Fibroblast of skin of left quadriceps (primary cell): Measurements from ENCODE around the gene CALD1.

Experiments
- DNase-seq, 2 experiments: peaks; one replicate each; pipeline ENCODE4 v3.0.0-alpha.2; 2013; ENCODE audit warnings: low read depth in 2 of 2

Gene CALD1

GRCh38 chr7:134761266-134761665 is 18.2 kb upstream of the CALD1 start:
- no peak for DNase-seq

DNA sequence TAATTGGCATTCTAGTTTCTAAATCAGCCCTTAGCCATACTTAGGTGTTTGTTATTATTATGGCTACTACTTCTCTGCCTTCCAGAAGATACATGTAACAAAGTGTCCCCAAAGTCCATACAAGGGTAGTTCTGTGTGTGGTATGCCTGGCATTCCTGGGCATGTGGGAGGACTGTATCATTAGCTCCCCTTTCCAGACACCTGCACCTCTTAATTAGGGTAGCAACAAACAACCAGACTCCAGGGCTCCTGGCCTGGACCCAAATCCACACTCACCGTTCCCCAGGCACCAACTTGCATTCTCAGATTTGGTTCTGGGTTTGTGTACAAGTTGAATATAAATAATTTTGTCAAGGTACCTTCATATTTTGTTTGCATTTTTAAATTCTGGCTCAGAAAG is 15.5 kb upstream of the CALD1 start:
- DNase-seq: no peak

DNA sequence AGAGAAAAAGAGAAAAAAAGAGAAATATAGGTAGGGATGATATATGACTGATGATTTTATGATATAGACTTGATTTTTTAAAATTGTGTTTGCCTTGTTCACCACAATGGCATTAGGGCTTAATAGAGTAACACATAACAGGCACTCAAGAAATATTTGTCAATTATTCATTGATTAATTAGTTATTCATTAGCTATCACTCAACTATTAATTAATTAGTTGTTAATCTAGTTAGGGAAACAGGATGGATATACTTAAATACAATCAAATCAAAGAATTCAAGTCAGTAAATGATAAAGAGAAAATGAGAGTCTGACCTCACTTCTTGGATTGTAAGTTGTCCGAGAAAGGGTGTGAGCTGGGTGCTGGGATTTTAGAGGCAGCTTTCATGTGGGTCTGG is 15.1 kb upstream of the CALD1 start:
- DNase-seq: no peak

GRCh38 chr7:134766779-134767519 is 12.5 kb upstream of the CALD1 start:
- no peak for DNase-seq

DNA sequence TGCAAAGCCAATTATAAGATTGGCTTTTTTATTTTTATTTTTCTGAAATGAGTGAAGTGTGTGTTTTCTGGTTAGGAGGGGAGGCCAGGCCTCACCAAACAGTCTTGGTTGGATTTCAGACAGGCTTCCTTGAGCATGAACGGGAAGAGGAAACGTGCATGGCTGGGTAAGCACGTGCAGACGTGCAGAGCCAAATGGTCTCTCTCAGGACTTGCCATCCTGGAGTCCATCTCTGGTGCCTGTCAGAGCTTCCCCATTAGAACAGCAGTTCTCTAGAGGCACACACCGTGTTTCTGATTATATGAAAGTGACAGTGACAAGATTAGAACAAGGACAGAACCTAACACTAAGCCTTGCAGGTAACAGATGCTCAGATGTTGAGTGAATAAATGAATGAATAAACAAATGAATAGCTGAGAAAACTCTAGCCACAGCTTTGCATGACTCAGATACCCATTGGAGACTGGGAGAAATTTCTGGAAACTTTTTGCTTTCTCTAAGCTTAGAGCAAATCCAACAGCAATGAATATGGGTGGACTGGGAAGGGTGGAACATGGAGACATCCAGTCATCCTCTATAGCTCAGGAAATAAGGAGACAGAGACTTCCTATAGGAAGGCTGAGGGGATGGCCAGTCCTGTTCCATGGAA is 11.8 kb upstream of the CALD1 start:
- DNase-seq: no peak

- DNase-seq: no peak
Observed at GRCh38 chr7:134768243-134768642, 11.2 kb upstream of the CALD1 start.

- DNase-seq: no peak
Observed at GRCh38 chr7:134770676-134771075, 8.8 kb upstream of the CALD1 start.

DNA sequence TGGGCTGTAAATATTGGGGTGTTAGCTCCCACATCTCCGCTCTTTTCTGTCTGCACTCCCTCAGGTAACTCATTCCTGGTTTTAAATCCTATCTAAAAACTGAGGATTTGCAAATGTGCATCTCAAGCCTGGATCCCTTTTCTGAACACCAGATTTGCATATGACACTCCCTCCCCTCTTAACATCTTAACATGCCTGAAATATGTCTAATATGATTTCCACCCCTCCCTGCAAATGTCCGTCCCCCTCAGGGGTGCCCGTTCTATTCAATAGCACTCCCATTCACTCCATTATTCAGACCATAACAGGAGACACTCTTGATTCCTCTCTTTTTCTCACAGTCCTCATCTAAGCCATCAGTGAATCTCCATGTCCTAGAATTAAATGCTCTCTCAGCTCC is 8.3 kb upstream of the CALD1 start:
- no peak for DNase-seq

DNA sequence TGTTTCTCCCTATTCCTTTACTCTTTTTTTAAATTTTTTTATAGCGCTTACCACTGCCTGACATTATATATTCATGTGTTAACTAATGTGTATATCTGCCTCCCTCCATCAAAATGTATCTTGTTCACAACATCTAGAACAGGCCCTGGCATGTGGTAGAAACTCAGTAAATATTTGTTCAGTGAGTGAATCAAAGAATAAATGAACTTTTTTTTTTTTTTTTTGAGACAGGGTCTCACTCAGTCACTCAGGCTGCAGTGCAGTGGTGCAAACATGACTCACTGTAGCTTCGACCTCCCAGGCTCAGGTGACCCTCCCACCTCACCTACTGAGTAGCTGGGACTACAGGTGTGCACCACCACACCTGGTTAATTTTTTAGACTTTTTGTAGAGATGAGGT is 7.5 kb upstream of the CALD1 start:
- DNase-seq: no peak

GRCh38 chr7:134772401-134772800 is 7.0 kb upstream of the CALD1 start:
- DNase-seq: no peak

- no peak for DNase-seq
Observed at GRCh38 chr7:134773164-134773563, 6.3 kb upstream of the CALD1 start.

DNA sequence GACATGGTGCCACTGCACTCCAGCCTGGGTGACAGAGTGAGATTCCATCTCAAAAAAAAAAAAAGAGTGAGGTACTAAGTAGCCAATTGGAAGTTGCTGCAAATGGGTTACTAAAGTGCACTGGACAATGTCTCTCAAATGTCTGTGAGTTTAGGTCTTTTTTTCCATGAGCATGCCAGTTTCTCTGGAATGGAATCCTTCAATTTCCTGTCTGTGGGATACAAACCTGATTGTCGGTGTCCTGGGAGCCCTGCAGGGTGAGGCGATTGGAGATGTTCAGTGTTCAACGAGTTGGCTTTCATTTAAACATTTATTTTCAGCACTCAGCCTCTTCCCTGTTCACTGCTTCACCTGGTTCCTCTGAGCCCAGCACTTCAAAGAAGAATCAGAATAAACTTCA is 5.3 kb upstream of the CALD1 start:
- no peak for DNase-seq

DNA sequence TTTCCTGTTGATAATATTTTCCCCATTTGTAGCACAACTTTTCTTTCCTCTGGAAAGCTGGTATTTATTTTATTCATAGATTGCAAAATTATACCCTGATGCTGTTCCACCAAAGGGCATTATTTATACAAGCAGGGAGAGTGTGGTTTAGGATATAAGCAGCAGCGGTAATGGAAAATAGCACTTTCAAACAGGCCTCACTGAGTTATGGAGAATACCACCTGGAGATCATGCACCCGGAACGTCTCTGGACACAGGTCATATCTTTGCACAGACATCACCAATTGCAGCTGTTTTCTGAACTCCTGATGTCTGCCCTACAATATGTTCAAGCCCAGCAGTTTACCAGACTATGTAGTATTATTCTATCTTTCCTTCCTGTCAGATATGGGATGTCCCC is 2.0 kb upstream of the CALD1 start:
- DNase-seq: no peak

DNA sequence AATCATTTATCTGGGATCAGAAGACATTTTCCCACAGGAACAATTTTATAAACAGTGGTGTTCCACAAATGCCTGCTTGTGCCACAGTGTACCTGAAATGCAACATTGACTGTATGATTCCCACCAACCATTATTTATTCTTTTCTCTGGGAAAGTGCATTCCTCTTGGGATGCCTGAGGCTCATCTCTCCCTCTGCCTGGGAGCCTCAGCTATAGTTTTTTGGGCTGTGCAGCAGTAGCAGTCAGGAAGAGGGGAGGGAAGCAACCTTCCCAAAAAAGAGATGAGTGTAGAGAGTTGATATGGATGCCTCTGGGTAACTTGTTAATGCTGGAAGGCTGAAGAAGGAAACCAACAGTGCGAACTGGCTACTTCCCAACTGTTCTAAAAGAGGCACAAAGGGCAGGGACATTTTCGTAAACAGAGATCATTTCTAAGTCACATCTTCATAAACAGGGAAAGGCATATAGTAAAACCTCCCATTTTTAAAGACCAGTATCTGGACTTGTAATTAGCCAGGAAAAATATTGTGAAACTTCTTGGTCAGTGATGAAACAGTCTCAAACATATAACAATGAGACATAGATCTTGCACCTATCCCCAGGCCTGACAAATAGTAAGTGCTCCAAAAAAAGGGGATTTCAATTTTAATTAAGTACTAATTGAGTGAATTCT is 1.4 kb upstream of the CALD1 start:
- no peak for DNase-seq

GRCh38 chr7:134779741-134780065 is 269 bp downstream of the CALD1 start:
- no peak for DNase-seq

- no peak for DNase-seq
Observed at GRCh38 chr7:134780166-134780828, 863 bp downstream of the CALD1 start.

DNA sequence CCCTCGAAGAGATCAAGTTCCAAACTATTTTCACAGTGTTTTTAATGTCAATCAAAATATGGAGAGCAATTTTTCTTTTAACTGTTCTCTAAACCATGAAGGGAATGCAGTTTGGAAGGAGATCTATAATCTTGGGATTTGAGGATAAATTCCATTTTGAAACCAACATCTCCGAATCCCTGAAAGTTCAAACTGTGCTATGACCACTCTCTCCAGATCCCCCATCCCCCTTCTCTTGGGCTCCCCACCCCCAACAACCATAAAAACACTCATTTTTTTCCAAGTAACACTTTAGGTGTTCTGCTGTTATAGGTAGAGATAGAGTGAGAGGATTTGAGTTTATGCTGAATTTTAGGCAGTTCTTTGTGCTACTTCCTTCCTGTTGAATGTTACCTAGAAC is 1.7 kb downstream of the CALD1 start:
- no peak for DNase-seq

DNA sequence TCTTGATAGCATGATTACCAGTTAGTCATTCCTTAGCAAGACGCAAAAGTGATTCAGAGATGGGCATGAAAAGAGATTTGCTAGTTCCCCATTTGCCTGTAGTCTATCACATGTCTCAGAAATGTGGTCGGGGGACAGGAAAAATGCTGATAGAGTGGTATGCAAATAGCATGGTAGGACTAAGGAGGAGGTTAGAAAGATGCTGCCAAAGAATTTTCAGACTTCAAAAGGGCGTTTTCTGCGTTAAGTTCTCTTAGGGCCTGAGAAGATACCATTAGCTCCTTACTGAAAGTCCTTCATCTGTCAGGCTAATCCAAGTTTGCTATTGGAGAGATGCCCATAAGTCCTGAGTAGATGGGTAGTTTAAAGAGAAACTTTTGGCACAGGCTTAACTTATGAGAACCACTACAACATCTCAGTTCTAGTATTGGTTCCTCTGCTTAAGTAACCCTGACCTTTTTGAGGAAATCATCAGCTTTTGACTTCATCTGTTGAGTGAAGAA is 2.7 kb downstream of the CALD1 start:
- DNase-seq: no peak

GRCh38 chr7:134783294-134784069 is 4.0 kb downstream of the CALD1 start:
- DNase-seq: no peak

GRCh38 chr7:134784251-134785049 is 5.0 kb downstream of the CALD1 start:
- no peak for DNase-seq

GRCh38 chr7:134785842-134786241 is 6.4 kb downstream of the CALD1 start:
- DNase-seq: no peak
